ENCODE results near the gene TTC3.

Gene TTC3

DNA sequence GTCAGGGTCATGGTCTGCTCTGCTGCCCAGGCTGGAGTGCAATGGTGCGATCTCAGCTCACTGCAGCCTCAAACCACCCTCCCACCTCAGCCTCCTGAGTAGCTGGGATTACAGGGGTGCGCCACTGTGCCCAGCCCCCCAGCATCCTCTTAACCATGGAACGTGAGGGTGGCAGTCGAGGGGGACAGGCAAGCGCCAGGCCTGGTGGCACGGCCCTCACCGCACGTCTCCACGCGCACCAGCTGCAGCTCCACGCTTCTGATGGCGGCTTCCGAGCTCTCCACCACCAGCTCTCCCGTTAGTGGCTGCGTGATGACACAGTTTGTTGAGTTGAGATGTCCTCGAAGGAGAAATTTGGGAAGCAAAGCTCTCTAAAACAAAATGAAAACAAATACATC, 154.9 kb downstream of the TTC3 start:
- Histone ChIP-seq H3K79me2 (ENCODE audit: insufficient read depth, low read length) (peaks cover 90% of the 10 kb centered on the region), H3K9me3 (ENCODE audit: insufficient read depth, low read length, severe bottlenecking) (no peaks in the 10 kb centered on the region), H3K4me3 (ENCODE audit: low read depth in 1 of 2, low read length in 2 of 2) (no peak overlapping the region), H3K9ac (ENCODE audit: low read depth, low read length) (no peak overlapping the region), H3K27me3 (ENCODE audit: insufficient read depth, low read length, poor library complexity) (no peaks in the 10 kb centered on the region), H2AFZ (ENCODE audit: low read depth, low read length) (no peak overlapping the region), H4K20me1 (ENCODE audit: insufficient read depth, low read length) (peaks cover 51% of the 10 kb centered on the region), H3K4me2 (ENCODE audit: insufficient read depth, low read length) (no peak overlapping the region), H3K36me3 (ENCODE audit: insufficient read depth, low read length) (peaks cover 91% of the 10 kb centered on the region), H3K4me1 (ENCODE audit: insufficient read depth, low read length) (peaks cover 42% of the 10 kb centered on the region), H3K27ac (ENCODE audit: low read length) (no peak overlapping the region; the same call in 1 of the 2 replicates)
- ATAC-seq (ENCODE audit: insufficient read depth, low read depth) (no peak), DNase-seq (no peak)
- TF ChIP-seq EZH2 (IDR thresholded peaks at IDR 0.05; ENCODE audit: borderline replicate concordance, low read depth, low read length, severe bottlenecking): no peak
- TF ChIP-seq, protein P1, sequence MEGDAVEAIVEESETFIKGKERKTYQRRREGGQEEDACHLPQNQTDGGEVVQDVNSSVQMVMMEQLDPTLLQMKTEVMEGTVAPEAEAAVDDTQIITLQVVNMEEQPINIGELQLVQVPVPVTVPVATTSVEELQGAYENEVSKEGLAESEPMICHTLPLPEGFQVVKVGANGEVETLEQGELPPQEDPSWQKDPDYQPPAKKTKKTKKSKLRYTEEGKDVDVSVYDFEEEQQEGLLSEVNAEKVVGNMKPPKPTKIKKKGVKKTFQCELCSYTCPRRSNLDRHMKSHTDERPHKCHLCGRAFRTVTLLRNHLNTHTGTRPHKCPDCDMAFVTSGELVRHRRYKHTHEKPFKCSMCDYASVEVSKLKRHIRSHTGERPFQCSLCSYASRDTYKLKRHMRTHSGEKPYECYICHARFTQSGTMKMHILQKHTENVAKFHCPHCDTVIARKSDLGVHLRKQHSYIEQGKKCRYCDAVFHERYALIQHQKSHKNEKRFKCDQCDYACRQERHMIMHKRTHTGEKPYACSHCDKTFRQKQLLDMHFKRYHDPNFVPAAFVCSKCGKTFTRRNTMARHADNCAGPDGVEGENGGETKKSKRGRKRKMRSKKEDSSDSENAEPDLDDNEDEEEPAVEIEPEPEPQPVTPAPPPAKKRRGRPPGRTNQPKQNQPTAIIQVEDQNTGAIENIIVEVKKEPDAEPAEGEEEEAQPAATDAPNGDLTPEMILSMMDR (IDR thresholded peaks at IDR 0.05; ENCODE audit: borderline replicate concordance, extremely low read depth, low read length, poor library complexity, severe bottlenecking): no peak

DNA sequence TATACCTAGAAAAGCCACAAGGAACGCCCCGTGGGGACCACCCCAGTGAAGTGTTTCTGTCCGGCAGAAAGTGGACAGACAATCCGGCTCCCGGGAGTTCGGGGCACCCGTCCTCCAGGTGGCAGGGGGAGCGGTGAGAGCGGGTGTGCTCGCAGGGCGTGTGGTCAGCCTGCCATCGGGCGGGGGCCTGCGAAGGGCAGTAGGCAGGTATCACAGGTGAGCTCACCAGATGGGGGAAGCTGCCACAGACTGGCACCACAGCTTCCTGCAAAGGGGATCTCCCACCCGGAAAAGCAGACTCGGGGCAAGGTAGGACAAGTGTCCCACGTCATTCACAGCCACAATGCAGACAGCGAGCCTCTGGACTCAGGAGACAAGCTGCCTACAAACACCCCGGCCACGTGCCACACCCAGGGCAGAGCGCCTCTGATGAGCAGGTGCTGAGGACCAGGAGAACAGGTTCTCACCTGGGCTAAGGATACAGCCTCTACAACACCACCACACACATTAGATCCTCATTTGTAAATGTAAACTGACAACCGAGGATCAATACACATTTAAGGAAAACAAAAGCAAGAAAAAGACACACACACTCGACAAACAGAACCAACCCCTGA, 157.7 kb downstream of the TTC3 start:
- Histone ChIP-seq H4K20me1 (ENCODE audit: insufficient read depth, low read length) (peaks cover 53% of the 10 kb centered on the region), H3K4me1 (ENCODE audit: insufficient read depth, low read length) (peaks cover 15% of the 10 kb centered on the region), H3K4me2 (ENCODE audit: insufficient read depth, low read length) (no peak overlapping the region), H3K36me3 (ENCODE audit: insufficient read depth, low read length) (peaks cover 83% of the 10 kb centered on the region), H3K27me3 (ENCODE audit: insufficient read depth, low read length, poor library complexity) (no peaks in the 10 kb centered on the region), H3K9me3 (ENCODE audit: insufficient read depth, low read length, severe bottlenecking) (no peaks in the 10 kb centered on the region), H3K4me3 (ENCODE audit: low read depth in 1 of 2, low read length in 2 of 2) (no peak overlapping the region), H3K79me2 (ENCODE audit: insufficient read depth, low read length) (peaks cover 78% of the 10 kb centered on the region), H2AFZ (ENCODE audit: low read depth, low read length) (no peak overlapping the region), H3K27ac (ENCODE audit: low read length) (no peak overlapping the region), H3K9ac (ENCODE audit: low read depth, low read length) (no peak overlapping the region)
- TF ChIP-seq, protein P1 (IDR thresholded peaks at IDR 0.05; ENCODE audit: borderline replicate concordance, extremely low read depth, low read length, poor library complexity, severe bottlenecking): no peak
- no peak for TF ChIP-seq EZH2 (IDR thresholded peaks at IDR 0.05; ENCODE audit: borderline replicate concordance, low read depth, low read length, severe bottlenecking)
- DNase-seq (no peak), ATAC-seq (ENCODE audit: insufficient read depth, low read depth) (no peak)

GRCh38 chr21:37231249-37231645, 158.2 kb downstream of the TTC3 start:
- Histone ChIP-seq H3K27me3 (ENCODE audit: insufficient read depth, low read length, poor library complexity) (no peaks in the 10 kb centered on the region), H2AFZ (ENCODE audit: low read depth, low read length) (no peak overlapping the region), H3K9me3 (ENCODE audit: insufficient read depth, low read length, severe bottlenecking) (no peaks in the 10 kb centered on the region), H3K4me2 (ENCODE audit: insufficient read depth, low read length) (no peak overlapping the region), H3K4me1 (ENCODE audit: insufficient read depth, low read length) (peaks cover 10% of the 10 kb centered on the region), H3K27ac (ENCODE audit: low read length) (no peak overlapping the region), H3K36me3 (ENCODE audit: insufficient read depth, low read length) (peaks cover 83% of the 10 kb centered on the region), H3K9ac (ENCODE audit: low read depth, low read length) (no peak overlapping the region), H3K4me3 (ENCODE audit: low read depth in 1 of 2, low read length in 2 of 2) (no peak overlapping the region), H4K20me1 (ENCODE audit: insufficient read depth, low read length) (peaks cover 48% of the 10 kb centered on the region), H3K79me2 (ENCODE audit: insufficient read depth, low read length) (peaks cover 78% of the 10 kb centered on the region)
- TF ChIP-seq EZH2 (IDR thresholded peaks at IDR 0.05; ENCODE audit: borderline replicate concordance, low read depth, low read length, severe bottlenecking): no peak
- TF ChIP-seq, protein P1 (IDR thresholded peaks at IDR 0.05; ENCODE audit: borderline replicate concordance, extremely low read depth, low read length, poor library complexity, severe bottlenecking): no peak
- ATAC-seq (ENCODE audit: insufficient read depth, low read depth) (no peak), DNase-seq (no peak)

Data from DND-41 (cell line).